Measurements from ENCODE around the gene MRPL38.

The MRPL38 gene

DNA sequence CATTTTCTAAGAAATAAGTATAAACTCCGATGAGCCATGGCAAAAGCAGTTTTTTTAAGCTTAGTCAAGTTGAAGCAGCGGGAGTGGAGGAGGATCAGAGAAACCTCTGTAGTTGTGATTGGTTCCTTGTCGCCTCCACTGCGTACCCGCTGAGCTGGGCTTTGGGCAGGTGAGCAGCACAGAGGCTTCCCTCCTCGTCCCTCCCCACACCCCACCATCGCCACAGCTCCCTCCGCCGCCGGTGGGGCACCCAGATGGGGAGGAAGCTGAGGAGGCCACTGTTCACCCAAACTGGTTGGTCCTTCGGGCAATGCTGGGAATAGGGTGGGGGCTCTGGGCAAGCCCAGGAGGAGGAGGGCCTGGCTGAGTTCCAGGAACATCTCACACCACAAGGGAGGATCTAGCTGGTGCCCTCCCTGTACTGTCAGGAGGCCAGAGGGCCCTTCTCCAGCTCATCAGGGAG is 5.2 kb upstream of the MRPL38 start:
- peaks cover 10% of the 10 kb centered on the region for H3K4me1 Mint-ChIP-seq
- no peak for DNase-seq
- H3K9me3 Mint-ChIP-seq = no peaks in the 10 kb centered on the region
- H3K27ac Mint-ChIP-seq = no peak overlapping the region
- ATAC-seq = no peak
- no peak overlapping the region for H3K4me3 Mint-ChIP-seq
- H3K36me3 Mint-ChIP-seq (ENCODE audit: low read depth) = peaks cover 2% of the 10 kb centered on the region
- no peaks in the 10 kb centered on the region for H3K27me3 Mint-ChIP-seq

DNA sequence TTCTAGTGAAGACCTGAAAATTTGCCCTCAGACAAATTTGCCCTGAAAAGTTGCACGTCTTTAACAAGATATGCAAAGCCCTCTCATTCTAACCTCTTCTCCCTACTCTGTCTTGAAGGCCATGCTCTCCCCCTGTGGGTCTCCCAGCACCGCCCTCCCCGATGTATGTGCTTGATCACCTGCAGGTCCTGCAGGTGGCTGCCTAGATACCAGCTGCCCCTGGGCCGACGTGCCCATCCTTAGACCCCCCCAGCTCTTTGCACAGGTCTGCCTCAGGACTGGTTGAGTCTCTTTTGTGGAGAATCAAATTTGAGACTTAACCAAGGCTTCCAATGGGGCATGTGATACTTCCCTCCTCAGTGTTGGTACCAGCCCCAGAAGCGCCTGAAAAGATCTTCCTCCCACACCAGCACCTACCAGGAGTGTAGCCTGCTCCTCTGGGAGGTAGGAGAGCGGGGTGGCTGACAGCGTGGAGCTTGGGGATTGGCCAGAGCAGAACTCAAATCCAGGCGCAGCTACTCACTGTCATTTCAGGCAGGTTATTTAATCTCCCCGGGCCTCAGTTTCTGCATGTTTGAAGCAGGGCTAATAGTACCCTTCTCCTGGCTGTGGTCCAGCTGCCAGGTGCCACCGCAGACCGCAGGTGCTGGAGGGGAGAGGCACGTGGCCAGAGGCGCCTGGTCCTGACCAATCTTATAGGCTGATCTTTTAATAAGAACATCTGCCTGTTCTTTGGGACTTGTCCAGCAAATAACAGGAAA is 4.5 kb upstream of the MRPL38 start:
- Mint-ChIP-seq H3K27me3 (no peaks in the 10 kb centered on the region), H3K4me3 (no peak overlapping the region), H3K9me3 (no peaks in the 10 kb centered on the region), H3K4me1 (peaks cover 10% of the 10 kb centered on the region), H3K27ac (no peak overlapping the region), H3K36me3 (ENCODE audit: low read depth) (peaks cover 2% of the 10 kb centered on the region)
- ATAC-seq (no peak), DNase-seq (no peak)

DNA sequence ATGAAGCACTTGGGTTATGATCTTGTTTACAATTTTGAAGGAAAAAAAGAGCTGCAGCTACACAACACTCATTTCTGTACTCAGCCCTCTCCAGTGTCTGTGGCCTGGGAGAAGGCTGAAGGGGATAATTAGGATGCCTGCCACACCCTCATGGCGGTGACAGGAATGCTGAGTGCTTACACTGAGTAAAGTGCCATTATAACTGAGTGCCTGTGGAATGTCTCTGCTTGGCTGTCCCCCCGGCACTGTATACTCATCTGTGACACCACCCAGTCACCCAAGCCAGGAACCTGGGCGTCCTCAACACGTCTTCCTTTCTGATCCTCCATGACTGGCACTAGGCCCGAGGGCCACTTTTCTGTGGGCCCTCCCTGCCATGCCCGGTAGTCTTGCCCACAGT is 3.5 kb upstream of the MRPL38 start:
- no peaks in the 10 kb centered on the region for H3K9me3 Mint-ChIP-seq
- H3K36me3 Mint-ChIP-seq (ENCODE audit: low read depth) = peaks cover 4% of the 10 kb centered on the region
- H3K27ac Mint-ChIP-seq = no peak overlapping the region
- peaks cover 18% of the 10 kb centered on the region for H3K4me1 Mint-ChIP-seq
- H3K27me3 Mint-ChIP-seq = no peaks in the 10 kb centered on the region
- no peak overlapping the region for H3K4me3 Mint-ChIP-seq
- DNase-seq (no peak), ATAC-seq (no peak)

DNA sequence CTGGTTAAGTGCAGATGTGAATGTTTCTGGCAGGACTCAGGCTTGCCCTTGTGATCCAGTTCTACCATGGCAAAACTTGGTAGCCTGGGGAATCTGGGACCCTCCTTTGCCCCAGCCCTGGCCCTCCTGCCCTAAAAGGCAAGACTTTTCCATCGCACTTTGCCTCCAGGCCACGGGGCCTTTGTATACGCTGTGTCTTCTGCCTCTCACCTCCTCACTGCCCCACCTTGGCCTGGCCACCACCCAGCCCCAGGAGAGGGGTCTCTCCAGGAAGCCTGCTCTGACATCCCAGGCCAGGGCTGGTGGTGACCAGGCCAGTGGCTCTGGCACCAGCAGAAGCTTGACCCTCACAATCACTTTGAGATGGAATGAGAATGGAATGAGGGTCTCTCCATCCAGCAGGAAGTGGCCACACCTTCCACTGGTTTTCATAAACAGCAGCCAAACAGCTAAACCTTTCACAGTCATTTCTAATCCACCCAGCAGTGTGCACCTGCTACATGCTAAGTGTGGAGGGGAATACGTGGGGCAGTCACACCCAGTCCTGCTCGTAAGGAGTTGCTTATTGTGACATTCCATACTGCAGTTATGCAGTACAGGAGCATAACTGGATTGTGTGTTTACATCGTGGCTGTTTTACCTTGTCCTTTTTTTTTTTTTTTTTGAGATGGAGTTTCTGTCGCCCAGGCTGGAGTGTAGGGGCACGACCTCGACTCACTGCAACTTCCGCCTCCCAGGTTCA is 1.6 kb upstream of the MRPL38 start:
- DNase-seq (no peak), ATAC-seq (no peak)
- H3K4me1 Mint-ChIP-seq = peaks cover 24% of the 10 kb centered on the region
- no peak overlapping the region for H3K4me3 Mint-ChIP-seq
- peaks cover 9% of the 10 kb centered on the region for H3K36me3 Mint-ChIP-seq (ENCODE audit: low read depth)
- no peaks in the 10 kb centered on the region for H3K9me3 Mint-ChIP-seq
- H3K27me3 Mint-ChIP-seq = no peaks in the 10 kb centered on the region
- H3K27ac Mint-ChIP-seq = no peak overlapping the region

DNA sequence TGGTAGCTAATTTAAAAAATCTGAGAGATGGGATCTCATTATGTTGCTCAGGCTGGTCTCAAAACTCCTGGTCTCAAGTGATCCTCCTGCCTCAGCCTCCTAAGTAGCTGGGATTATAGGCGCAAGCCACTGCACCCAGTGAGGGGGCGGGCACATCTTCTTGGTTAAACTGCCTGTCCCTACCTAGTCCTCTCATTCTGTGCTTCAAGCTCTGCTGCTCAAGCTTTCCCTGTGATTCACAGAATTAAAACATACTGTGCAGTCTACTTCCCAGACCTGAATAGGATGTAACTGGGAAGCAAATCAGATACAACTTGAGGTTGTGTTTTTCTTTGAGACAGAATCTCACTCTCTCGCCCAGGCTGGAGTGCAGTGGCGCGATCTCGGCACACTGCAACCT is 2.3 kb downstream of the MRPL38 start:
- Mint-ChIP-seq H3K9me3 (no peaks in the 10 kb centered on the region), H3K27ac (no peak overlapping the region)

DNA sequence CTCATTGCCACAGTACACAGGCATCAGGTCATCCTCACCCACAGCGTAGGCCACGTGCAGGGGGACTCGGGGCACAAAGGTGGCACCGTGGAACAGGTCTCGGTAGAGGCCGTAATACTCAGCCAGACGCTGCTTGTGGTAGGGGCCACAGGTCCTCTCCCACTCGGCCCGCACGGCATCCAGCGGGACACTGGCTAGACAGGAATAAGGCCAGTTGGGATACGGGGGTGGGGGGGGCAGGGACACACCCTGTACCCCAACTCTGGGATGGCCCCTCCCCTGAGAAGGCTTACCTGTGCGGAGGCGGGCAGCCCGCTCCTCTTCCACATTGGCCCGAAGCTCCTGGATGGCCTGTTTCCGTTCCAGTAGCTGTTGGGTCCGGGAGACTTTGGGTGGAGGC is 3.0 kb downstream of the MRPL38 start:
- no peak overlapping the region for H3K27ac Mint-ChIP-seq
- DNase-seq (no peak), ATAC-seq (no peak)
- no peaks in the 10 kb centered on the region for H3K27me3 Mint-ChIP-seq
- peaks cover 28% of the 10 kb centered on the region for H3K4me1 Mint-ChIP-seq
- H3K4me3 Mint-ChIP-seq = no peak overlapping the region
- H3K9me3 Mint-ChIP-seq = no peaks in the 10 kb centered on the region
- peaks cover 9% of the 10 kb centered on the region for H3K36me3 Mint-ChIP-seq (ENCODE audit: low read depth)

More for the DNA sequence above, 2.3 kb downstream of the MRPL38 start:
- Mint-ChIP-seq H3K36me3 (ENCODE audit: low read depth) (peaks cover 9% of the 10 kb centered on the region), H3K4me1 (peaks cover 27% of the 10 kb centered on the region), H3K4me3 (no peak overlapping the region), H3K27me3 (no peaks in the 10 kb centered on the region)
- DNase-seq (no peak), ATAC-seq (no peak)

DNA sequence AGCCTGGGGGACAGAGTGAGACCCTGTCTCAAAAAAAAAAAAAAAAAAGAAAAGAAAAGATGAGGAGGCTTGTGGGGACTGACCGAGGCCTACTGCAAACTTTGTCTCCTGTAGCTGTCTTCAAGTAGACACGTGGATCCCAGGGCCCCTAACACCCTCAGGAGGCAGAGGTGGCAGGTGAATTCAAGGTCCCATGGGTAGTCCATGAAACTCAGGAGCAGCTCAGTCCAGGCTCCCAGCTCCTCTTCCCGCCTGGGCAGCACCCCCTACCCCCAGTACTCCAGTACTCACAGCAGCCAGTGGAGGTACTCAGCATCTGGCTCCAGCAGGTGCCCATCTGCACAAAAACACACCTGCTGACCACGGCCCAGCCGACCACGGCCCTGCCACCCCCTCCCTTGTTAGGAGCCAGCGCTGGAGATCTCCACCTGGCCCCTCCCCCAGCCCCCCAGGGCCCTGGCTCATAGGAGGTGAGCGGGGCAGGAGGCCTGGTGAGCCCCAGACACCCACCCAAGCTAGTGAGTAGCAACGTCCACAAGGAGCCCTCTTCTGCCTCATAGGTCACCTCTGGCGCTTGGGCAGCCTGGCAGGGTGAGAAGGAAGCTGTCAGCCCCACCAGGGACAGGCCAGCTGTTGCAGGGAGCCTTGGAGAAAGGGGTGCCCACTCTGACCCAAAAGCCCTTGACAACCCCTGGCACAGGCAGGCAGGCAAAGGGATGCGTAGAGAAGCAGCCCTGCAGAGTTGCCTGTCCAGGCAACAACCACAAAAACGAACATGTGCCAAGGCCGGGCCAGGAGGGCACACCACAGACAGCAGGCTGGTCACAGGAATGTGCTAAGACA is 3.8 kb downstream of the MRPL38 start:
- Mint-ChIP-seq H3K27me3 (no peaks in the 10 kb centered on the region), H3K36me3 (ENCODE audit: low read depth) (peaks cover 9% of the 10 kb centered on the region), H3K27ac (no peak overlapping the region), H3K9me3 (no peaks in the 10 kb centered on the region), H3K4me1 (peaks cover 25% of the 10 kb centered on the region), H3K4me3 (no peak overlapping the region)
- DNase-seq (no peak), ATAC-seq (no peak)

DNA sequence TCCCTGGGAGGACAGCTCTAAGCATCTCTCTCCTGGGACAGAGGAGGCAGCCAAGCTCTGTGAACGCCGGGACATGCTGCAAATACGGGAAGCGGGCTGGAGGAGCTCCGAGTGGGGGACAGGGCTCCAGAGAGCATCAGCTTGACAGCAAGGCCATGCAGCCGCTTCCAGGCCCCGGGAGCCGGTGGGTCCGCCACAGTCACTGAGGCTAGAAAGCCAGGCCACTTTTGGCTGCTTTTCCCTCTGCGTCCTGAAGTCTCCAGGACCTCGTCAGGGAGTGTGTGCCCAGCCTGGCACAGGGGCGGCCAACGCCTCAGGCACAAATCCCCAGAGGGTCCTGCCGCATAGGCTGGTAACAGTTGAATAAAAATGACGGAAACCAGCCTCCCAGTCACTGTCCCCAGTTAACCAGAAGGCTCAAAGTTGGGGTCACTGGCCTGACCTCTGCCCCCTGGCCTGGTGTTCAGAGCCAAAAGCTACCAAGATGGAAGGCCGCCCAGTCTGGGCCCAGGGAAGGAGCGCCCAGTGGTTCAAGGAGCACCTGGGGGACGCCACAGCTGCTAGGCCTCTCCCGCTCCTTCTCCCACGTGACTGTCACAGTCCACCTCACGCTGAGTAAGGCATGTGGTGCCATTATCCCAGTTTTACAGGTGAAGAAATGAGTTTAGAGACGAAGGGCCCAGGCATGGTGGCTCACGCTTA is 4.8 kb downstream of the MRPL38 start:
- DNase-seq = no peak
- no peak for ATAC-seq
- Mint-ChIP-seq H3K4me3 (no peak overlapping the region), H3K27ac (no peak overlapping the region), H3K27me3 (no peaks in the 10 kb centered on the region), H3K9me3 (no peaks in the 10 kb centered on the region), H3K36me3 (ENCODE audit: low read depth) (peaks cover 16% of the 10 kb centered on the region), H3K4me1 (peaks cover 28% of the 10 kb centered on the region)

DNA sequence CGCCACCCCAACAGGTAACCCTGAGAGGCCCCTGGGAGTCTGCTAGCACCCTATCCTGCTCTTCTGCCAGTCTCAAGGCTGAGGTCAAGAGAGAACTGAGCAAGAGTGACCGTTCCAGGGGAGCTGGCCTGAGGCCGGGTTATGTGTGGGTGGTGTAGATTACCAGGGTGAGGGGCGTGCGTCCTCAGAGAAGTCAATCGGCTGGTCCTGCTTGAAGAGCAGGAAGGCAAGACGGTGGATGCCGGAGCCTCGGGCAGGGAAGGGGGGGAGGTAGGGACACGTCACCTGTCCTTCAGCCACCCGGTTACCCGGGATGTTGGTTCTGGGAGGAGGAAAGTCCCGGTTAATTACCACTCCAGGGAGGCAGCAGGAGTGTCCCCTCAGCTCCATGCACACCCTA is 5.3 kb downstream of the MRPL38 start:
- H3K9me3 Mint-ChIP-seq = no peaks in the 10 kb centered on the region
- no peak for ATAC-seq
- peaks cover 29% of the 10 kb centered on the region for H3K4me1 Mint-ChIP-seq
- no peaks in the 10 kb centered on the region for H3K27me3 Mint-ChIP-seq
- H3K36me3 Mint-ChIP-seq (ENCODE audit: low read depth) = peaks cover 16% of the 10 kb centered on the region
- H3K27ac Mint-ChIP-seq = no peak overlapping the region
- H3K4me3 Mint-ChIP-seq = no peak overlapping the region
- DNase-seq = no peak

DNA sequence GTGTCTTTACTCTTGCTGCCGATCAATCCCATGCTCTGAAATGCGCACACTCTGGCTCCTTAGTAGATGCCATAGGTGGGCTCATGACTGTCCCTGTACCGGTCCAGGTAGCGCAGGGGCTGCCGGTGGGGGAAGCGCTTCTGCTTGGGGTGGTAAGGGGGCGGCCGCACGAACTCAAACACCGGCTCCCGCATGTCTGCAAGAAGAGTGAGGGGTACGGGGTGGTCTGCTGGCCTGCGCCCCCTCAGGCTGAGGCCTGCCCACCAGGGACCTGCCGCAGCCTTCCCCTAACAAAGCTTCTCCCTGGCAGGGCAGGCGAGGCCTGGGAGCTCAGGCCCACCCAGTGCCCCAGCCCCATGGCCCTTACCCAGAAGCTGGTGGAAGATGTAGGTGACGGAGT is 5.9 kb downstream of the MRPL38 start:
- no peak overlapping the region for H3K27ac Mint-ChIP-seq
- no peaks in the 10 kb centered on the region for H3K27me3 Mint-ChIP-seq
- H3K4me1 Mint-ChIP-seq = peaks cover 32% of the 10 kb centered on the region
- DNase-seq = no peak
- peaks cover 14% of the 10 kb centered on the region for H3K36me3 Mint-ChIP-seq (ENCODE audit: low read depth)
- no peak overlapping the region for H3K4me3 Mint-ChIP-seq
- no peak for ATAC-seq
- H3K9me3 Mint-ChIP-seq = no peaks in the 10 kb centered on the region

DNA sequence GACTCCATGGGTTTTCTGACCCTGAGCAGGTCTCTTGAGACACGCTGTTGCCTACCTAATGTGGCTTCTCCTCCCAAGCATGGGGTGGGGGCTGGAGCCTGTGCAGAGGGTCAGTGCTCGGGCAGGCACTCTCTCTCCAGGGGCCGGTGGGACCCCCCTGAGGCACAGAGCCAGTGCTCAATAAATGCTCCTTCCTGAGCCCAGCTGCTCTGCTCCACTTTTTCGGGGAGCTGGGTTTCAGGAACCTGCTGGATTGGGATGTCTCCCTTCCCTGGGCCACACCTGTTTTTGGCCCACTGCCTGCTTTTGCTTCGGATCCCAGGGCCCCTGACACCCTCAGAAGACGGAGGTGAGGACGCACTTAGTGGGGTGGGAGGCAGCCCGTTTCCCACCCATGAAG is 6.6 kb downstream of the MRPL38 start:
- Mint-ChIP-seq H3K36me3 (ENCODE audit: low read depth) (peaks cover 14% of the 10 kb centered on the region), H3K27me3 (no peaks in the 10 kb centered on the region), H3K4me3 (no peak overlapping the region), H3K27ac (no peak overlapping the region), H3K4me1 (peaks cover 27% of the 10 kb centered on the region), H3K9me3 (no peaks in the 10 kb centered on the region)
- no peak for ATAC-seq
- no peak for DNase-seq

DNA sequence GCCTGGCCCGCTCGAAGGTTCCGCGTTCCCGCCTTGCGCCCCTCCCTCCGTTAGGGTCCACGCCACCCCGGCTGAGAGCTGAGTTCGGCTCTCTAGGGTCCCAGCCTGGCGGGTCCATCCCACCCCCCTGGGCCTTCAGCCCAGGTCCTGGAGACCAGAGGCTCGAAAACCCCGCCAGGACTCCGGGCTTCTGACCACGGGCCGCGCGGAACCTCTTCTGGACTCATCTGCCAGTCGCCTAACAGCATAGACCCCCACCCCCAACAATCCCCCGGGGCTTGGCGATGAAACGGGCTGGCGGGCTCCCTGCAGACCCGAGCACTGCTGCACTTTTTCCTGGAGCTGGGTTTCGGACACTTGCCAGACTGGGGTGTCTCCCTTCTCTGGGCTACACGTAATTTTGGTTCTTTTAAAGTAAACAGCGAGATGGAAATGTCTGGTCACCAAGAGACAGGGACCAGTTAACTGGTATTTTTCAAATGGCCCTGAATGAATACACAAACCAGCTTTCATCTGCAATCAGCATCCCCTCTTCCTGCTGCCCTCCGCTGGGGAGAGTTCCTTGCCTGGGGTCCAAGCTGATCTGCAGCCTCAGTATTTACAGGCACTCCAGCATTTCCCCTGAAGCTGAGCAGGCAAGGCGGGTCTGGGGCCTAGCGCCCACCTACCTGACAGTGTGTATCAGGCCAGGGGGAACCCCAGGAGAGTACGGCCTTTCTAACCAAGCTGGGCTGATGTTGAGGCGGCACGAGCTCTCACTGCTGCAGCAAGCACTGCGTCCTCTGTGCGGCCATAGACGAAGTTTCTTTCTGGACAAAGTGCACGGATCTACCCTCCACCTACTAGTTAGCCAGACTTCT is 7.3 kb downstream of the MRPL38 start:
- H3K36me3 Mint-ChIP-seq (ENCODE audit: low read depth) = peaks cover 14% of the 10 kb centered on the region
- H3K27me3 Mint-ChIP-seq = no peaks in the 10 kb centered on the region
- peaks cover 24% of the 10 kb centered on the region for H3K4me1 Mint-ChIP-seq

DNA sequence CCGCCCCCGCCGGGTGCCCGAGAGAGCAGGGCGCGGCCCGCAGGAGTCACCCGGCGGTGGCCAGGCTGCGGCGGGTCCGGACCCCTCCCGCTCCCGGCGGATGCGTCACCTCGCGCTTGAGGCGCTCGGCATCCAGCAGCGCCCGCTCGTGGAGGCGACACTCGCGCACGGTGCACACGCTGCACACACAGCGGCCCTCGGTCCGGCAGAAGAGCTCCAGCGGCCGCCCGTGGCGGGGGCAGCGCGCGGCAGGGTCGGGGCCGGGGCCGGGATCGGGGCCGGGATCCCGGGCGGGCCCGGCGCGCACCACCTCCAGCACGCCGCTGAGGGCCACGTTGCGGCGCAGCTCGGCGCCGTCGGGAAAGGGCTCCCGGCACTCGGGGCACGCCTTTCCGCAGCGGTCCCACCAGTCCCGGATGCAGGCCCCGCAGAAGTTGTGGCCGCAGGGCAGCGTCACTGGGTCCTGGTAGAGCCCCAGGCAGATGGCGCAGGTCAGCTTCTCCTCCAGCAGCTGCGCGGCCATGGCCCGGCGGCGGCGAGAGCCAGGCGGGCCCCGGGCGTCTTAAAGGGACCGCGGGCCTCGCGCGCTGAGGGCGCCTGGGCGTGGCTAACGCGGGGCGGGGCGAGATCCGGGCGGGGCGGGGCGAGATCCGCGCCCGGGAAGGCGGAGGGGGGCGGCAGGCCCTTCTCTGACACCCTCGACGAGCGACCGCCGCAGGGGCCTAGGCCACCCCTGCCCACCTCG is 8.1 kb downstream of the MRPL38 start, which contains the start of gene TRIM65:
Gene TRIM65, minus strand, starts transcription at position 537 of the 745 bp plus-strand sequence. Its CDS starts 14 bp downstream, at position 523.
- peak; percentile 78 for ATAC-seq
- H3K36me3 Mint-ChIP-seq (ENCODE audit: low read depth) = peaks cover 10% of the 10 kb centered on the region
- H3K4me3 Mint-ChIP-seq = peak within 1 kb of the TSS; percentile 90
- no peaks in the 10 kb centered on the region for H3K27me3 Mint-ChIP-seq
- peak within 1 kb of the TSS; percentile 93 for H3K27ac Mint-ChIP-seq
- peaks cover 23% of the 10 kb centered on the region for H3K4me1 Mint-ChIP-seq
- DNase-seq = peak; percentile 85
- no peaks in the 10 kb centered on the region for H3K9me3 Mint-ChIP-seq

More for the DNA sequence above, 7.3 kb downstream of the MRPL38 start:
- no peak for DNase-seq
- Mint-ChIP-seq H3K4me3 (peak overlapping the region; percentile 12), H3K9me3 (no peaks in the 10 kb centered on the region), H3K27ac (peak overlapping the region; percentile 66)
- no peak for ATAC-seq

All from activated naive CD8-positive, alpha-beta T cell treated with anti-CD3 and anti-CD28 coated beads, Interleukin-2, amount 50 U/mL, for 24 hours (primary cell).